Activated T-helper 17 cell treated with anti-CD3 and anti-CD28 coated beads, Interleukin-2, amount 50 U/mL, for 72 hours (primary cell): ENCODE measurements around the gene HMGCLL1. TPM values are rescaled to one million over a fixed set of nuclear protein-coding genes. Genes with fewer than 3 reads are reported as not detected.

Experiments
- ATAC-seq: fragments of 150-1000 bp; cut with Tn5 transposase; replicated peaks from 2 replicates; pipeline ENCODE4 v1.10.0; 2021; ENCODE audit warnings: mild to moderate bottlenecking, moderate library complexity
- H3K27ac Mint-ChIP-seq: one replicate; pipeline ENCODE4 v1.8.0; 2022; ENCODE audit warnings: mixed read lengths
- H3K27me3 Mint-ChIP-seq: one replicate; pipeline ENCODE4 v1.8.0; 2022; ENCODE audit warnings: mixed read lengths
- H3K36me3 Mint-ChIP-seq: one replicate; pipeline ENCODE4 v1.8.0; 2022; ENCODE audit warnings: low read depth, mild to moderate bottlenecking, mixed read lengths
- H3K4me1 Mint-ChIP-seq: one replicate; pipeline ENCODE4 v1.8.0; 2022; ENCODE audit warnings: mixed read lengths
- H3K4me3 Mint-ChIP-seq: one replicate; pipeline ENCODE4 v1.8.0; 2022; ENCODE audit warnings: mild to moderate bottlenecking, mixed read lengths
- H3K9me3 Mint-ChIP-seq: one replicate; pipeline ENCODE4 v1.8.0; 2022; ENCODE audit warnings: mixed read lengths
- total RNA-seq, 2 donors: library from RNA; stranded (reverse); gene quantifications; one replicate each; pipeline ENCODE4 v1.2.3, GENCODE V29; 2022

HMGCLL1 gene
- total RNA-seq, 2 donors from 2014 or later = not detected

DNA sequence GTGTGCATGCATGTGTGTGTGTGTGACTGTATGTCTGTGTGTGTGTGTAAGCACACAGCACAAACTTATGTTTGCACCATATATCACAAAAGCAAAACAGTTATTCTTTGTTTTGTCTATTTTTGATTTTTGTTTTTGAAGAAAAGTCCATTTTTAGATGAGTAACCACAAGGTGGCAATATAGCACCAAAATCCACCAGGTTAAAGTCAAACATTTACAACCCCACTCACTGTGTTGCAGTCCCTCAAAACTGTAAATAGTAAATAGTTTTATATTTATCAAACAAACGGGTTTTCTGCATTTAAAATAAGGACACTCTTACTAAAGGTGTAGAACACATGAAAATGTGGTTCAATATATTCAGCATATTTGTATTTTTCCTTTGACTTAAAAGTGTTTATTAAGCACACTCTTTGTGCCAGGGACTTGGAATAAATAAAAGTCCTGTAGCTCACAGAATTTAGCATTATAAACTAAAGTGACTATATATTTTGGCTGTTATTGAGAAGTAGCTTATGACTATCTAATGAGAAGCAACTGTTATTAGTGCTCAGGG lies 133.3 kb downstream of the HMGCLL1 start:
- Mint-ChIP-seq H3K4me1 (no peaks in the 10 kb centered on the region), H3K27ac (no peak overlapping the region), H3K27me3 (no peaks in the 10 kb centered on the region), H3K9me3 (peaks cover 12% of the 10 kb centered on the region), H3K36me3 (no peaks in the 10 kb centered on the region), H3K4me3 (no peak overlapping the region)
- ATAC-seq = no peak

DNA sequence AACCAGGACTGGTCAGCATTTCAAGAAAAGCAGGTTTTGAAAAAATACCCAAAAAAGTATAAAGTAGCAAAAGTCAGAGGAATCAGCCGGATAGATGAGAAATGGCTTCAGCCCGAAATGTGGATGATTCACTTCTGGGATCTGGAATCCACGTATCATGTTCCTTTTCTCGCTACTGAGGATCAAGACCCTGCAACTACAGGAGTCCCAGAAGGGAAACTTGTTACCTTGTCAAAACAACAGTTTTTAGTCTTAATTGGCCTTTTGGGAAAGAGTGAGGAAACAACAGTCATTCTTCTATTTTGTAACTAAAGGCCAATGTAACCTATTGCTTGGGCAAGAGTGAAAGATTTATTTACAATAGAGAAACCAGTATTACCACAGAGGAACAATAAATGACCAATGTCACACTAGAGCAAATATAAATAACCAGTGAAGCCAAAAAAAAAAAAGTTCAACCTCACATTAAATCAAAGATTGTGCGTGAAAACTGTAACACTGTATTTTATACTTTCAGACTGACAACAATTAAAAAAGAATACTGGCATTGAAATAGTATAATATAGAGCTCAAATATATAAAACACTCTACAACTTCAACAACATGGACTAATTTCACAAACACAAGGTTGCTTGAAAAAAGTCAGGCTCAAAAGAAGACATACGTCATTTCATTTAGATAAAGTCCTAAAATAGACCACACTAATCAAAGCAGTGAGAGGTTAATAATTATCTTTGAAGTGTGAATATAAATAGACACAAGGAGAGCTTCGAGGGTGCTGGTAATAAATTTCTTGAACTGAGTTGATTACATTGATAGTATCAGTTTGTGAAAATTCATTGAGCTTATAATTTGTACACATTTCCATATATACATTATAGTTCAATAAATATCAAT lies 135.5 kb downstream of the HMGCLL1 start:
- Mint-ChIP-seq H3K4me3 (no peak overlapping the region), H3K27me3 (no peaks in the 10 kb centered on the region), H3K9me3 (peaks cover under 1% of the 10 kb centered on the region), H3K27ac (no peak overlapping the region), H3K36me3 (no peaks in the 10 kb centered on the region), H3K4me1 (no peaks in the 10 kb centered on the region)
- no peak for ATAC-seq

DNA sequence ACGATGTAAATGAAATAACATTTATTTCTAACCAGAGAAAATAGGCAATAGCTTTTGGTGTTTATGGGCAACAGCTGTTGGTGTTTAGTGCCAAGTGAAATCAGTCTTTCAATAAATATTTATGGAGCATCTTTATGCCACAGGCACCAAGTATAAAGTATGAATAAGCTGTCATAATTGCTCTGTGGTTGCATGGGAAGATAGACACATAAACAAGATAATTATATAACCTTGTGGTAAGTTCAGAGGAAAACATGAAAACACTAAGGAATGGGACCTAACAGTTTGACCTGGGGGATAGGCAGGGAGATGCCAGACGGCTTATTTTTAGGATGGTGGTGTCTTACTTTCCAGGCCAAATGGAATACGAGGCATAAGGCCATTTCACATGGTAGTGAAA lies 140.8 kb downstream of the HMGCLL1 start:
- no peaks in the 10 kb centered on the region for H3K27me3 Mint-ChIP-seq
- no peak overlapping the region for H3K4me3 Mint-ChIP-seq
- no peak for ATAC-seq

DNA sequence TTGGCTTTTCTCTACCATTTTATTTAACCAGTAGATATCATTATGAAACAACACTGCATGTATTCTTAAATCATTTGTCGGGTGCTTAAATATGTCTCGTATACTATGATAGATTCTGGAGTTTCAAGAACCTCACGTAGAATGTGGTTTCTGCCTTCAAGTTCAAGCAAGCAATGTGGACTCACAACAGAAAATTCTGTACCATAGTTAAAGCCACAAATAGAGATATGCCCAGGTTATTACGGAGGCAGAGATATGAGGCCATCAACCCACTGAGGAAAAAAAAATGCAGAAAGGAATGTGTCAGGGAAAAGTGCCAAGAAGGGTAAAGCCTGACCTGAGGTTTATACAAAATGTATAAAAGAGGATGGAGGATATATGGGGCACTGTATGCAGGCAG lies 141.9 kb downstream of the HMGCLL1 start:
- Mint-ChIP-seq H3K27me3 (no peaks in the 10 kb centered on the region), H3K4me3 (no peak overlapping the region), H3K9me3 (peaks cover 20% of the 10 kb centered on the region), H3K36me3 (no peaks in the 10 kb centered on the region), H3K4me1 (no peaks in the 10 kb centered on the region), H3K27ac (no peak overlapping the region)
- no peak for ATAC-seq

More for the DNA sequence above, 140.8 kb downstream of the HMGCLL1 start:
- Mint-ChIP-seq H3K27ac (no peak overlapping the region), H3K9me3 (peaks cover 19% of the 10 kb centered on the region), H3K4me1 (no peaks in the 10 kb centered on the region), H3K36me3 (no peaks in the 10 kb centered on the region)

DNA sequence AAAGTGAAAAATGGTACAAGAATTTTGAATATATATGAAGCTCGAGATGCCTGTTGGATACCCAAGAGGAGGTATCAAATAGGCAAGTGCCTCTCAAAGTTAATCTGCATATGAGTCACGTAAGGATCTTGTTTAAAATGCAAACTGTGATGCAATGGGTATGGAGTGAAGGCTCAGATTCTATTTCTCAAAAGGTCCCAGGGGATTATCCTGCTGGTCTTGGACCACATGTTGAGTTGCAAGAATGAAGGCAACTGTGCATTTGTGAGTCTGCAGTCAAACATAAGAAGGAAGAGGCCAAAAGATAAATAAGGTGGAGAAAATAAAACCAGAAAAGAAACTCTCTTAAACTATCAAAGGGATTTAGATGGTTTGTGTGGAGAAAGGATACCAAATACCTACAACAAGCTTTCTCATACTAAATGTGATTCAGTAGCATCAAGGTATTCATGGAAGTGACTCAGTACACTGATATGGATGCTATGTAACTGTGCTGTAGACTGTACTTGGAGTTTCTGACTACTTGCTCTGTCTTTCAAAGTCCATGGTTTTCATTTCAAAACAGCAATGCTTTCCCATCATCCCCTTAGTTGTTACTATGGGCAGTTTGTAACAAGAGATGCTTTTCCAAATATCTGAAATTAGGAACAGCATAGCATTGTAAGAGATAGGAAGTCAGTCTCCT lies 145.4 kb downstream of the HMGCLL1 start:
- H3K4me3 Mint-ChIP-seq = no peak overlapping the region
- H3K27me3 Mint-ChIP-seq = no peaks in the 10 kb centered on the region
- no peaks in the 10 kb centered on the region for H3K36me3 Mint-ChIP-seq
- H3K4me1 Mint-ChIP-seq = no peaks in the 10 kb centered on the region
- peaks cover 25% of the 10 kb centered on the region for H3K9me3 Mint-ChIP-seq
- H3K27ac Mint-ChIP-seq = no peak overlapping the region
- no peak for ATAC-seq

DNA sequence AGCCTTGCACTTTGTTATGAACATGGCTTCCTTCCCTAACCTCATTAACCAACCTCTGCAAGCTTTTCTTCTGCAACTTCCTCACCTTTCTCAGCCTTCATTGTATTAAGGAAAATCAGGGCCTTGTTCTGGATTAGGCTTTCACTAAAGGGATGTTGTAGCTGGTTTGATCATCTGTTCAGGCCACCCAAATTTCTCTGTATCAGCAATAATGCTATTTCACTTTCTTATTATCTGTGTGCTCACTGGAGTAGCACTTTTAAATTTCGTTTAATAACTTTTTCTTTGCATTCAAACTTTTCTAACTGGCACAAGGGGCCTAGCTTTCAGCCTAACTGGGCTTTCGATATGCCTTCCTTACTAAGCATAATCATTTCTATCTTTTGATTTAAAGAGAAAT lies 155.1 kb downstream of the HMGCLL1 start:
- H3K4me1 Mint-ChIP-seq = no peaks in the 10 kb centered on the region
- H3K36me3 Mint-ChIP-seq = no peaks in the 10 kb centered on the region
- H3K27me3 Mint-ChIP-seq = no peaks in the 10 kb centered on the region
- H3K9me3 Mint-ChIP-seq = peaks cover 13% of the 10 kb centered on the region
- no peak for ATAC-seq
- H3K4me3 Mint-ChIP-seq = no peak overlapping the region
- no peak overlapping the region for H3K27ac Mint-ChIP-seq

DNA sequence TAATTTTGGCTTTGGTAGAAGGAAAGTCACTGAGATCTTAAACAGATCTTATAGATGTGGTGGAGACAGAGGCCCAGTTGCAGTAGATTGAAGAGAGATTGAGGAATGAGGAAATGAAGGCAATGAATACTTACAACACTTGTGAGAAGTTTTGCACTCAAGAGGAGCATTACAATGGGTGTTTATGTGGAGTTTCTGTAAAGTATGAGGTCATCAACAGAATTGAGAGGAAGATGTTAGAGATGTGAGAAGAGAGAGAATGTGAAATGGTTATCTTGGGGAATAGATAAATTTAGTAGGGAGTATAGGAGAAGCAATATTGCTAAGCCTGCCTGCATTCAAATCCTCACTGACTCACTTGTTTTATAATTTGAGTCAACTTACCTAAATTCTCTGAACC lies 168.3 kb downstream of the HMGCLL1 start:
- peaks cover 16% of the 10 kb centered on the region for H3K9me3 Mint-ChIP-seq
- H3K27ac Mint-ChIP-seq = no peak overlapping the region
- no peaks in the 10 kb centered on the region for H3K27me3 Mint-ChIP-seq
- no peaks in the 10 kb centered on the region for H3K36me3 Mint-ChIP-seq
- H3K4me3 Mint-ChIP-seq = no peak overlapping the region
- no peaks in the 10 kb centered on the region for H3K4me1 Mint-ChIP-seq
- ATAC-seq = no peak

DNA sequence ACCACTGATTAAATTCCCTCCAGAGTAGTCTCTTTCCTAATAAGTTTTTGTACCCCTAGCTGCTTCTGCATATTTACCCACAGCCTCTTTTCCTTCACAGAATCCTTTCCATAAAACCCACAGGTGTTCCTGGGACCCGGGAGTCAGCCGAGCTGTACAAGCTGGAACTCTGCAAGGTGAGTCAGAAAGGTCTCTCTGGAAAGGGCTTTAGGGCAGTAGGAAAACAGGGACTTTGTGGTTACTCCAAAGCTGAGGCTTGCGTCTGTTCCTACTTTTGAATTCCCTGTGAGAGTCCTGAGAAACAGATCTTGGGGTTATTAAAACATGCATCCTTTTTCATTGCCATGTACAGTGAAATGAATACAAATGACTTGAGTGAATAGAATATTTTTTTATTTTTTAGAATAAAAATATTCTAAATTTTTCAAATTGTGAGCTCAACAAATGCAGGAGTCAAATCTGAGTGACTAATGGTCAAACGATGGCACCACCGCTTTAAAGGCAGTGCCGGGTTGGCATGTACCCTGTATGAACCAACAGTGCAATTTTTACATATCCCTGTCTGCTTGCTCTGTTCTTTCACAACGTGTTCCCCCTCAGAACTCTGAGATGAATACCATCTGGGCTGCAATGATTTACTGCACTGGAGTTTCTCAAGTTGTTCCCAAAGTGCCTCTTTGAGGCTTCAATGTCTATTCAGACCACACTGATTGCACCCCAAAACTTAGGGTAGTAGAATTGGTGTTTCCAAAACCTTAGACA lies 173.3 kb downstream of the HMGCLL1 start:
- no peaks in the 10 kb centered on the region for H3K36me3 Mint-ChIP-seq
- no peak overlapping the region for H3K4me3 Mint-ChIP-seq
- H3K9me3 Mint-ChIP-seq = peaks cover 17% of the 10 kb centered on the region
- no peak overlapping the region for H3K27ac Mint-ChIP-seq
- H3K4me1 Mint-ChIP-seq = no peaks in the 10 kb centered on the region
- no peak for ATAC-seq
- no peaks in the 10 kb centered on the region for H3K27me3 Mint-ChIP-seq

DNA sequence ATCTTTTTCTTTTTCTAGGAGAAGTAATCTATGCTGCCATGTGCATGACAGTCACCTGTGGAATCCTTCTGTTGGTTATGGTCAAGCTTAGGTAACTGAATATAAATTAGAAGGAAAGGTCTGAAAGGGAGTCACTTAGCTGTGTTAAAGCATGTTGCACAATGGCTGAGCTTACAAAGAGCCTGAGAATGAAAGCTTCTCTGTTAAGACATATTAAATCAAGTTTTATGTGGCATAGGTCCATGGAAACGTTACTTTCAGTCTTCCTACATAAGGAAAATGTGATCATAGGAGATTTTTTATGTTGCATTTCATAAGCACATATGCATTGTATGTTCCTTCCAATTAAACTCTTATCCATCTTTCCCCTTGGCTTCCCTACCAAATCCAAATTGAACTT lies 179.6 kb downstream of the HMGCLL1 start:
- H3K27me3 Mint-ChIP-seq = no peaks in the 10 kb centered on the region
- no peaks in the 10 kb centered on the region for H3K4me1 Mint-ChIP-seq
- peaks cover 8% of the 10 kb centered on the region for H3K9me3 Mint-ChIP-seq
- ATAC-seq = no peak
- no peak overlapping the region for H3K4me3 Mint-ChIP-seq
- H3K27ac Mint-ChIP-seq = no peak overlapping the region
- no peaks in the 10 kb centered on the region for H3K36me3 Mint-ChIP-seq

DNA sequence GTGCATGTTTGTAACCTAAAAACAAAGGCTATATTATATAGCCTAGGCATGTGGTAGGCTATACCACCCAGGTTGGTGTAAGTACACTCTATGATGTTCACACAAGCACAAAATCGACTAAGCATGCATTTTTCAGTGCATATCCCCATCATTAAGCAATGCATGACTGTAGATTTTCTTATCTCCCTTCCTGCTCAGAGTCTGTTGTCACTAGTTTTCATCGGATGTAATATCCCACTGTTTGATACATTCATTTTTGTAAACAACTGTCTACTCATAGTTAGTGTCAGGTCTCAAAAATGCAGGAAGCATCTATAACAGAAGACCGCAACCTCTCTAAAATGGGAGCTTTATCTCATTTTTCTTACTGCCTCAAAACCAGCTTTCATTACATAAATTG lies 181.0 kb downstream of the HMGCLL1 start:
- Mint-ChIP-seq H3K4me3 (no peak overlapping the region), H3K9me3 (peaks cover 5% of the 10 kb centered on the region), H3K36me3 (no peaks in the 10 kb centered on the region), H3K27me3 (no peaks in the 10 kb centered on the region), H3K27ac (no peak overlapping the region), H3K4me1 (no peaks in the 10 kb centered on the region)
- ATAC-seq = no peak

DNA sequence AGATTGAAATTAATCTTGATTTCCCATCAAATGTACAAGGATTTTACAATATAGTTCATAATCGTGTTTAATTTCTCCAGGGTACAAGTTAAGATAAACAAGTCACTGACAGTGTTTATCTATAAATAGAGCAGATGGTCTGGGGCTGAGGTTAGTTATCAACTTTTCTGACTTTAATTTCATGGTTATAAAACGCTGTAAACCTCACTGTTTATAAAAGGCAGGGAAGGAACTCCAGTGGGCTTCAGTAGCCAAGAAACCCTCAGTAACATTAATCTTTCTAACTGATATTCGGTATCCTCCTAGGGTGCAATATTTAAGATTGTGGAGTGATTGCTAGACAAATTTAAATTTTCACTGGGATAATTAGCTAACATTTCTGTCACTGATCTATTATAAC lies 183.1 kb downstream of the HMGCLL1 start:
- no peak for ATAC-seq
- no peaks in the 10 kb centered on the region for H3K4me1 Mint-ChIP-seq
- no peaks in the 10 kb centered on the region for H3K27me3 Mint-ChIP-seq
- no peak overlapping the region for H3K4me3 Mint-ChIP-seq
- no peak overlapping the region for H3K27ac Mint-ChIP-seq
- peaks cover 12% of the 10 kb centered on the region for H3K9me3 Mint-ChIP-seq
- no peaks in the 10 kb centered on the region for H3K36me3 Mint-ChIP-seq

DNA sequence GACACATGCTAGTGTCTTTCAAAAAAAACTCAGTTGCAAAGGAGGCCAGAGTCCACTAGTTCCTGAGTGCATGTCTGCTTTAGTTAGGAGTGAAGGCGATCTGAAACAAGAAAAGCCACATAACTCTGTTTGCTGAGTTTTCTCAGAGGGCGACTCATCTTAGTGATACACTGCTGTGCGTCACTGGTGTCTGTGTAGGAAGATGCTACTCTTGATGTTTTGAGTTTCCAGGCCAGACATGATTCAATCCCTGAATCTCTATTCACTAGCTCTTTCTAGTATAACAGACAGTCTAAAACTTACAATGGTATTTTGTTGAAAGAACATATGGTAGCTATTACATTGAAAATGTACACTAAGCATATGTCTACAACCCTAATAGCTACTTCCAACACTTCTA lies 190.8 kb downstream of the HMGCLL1 start:
- Mint-ChIP-seq H3K9me3 (peaks cover 16% of the 10 kb centered on the region), H3K27ac (no peak overlapping the region), H3K4me3 (no peak overlapping the region), H3K4me1 (no peaks in the 10 kb centered on the region), H3K27me3 (no peaks in the 10 kb centered on the region), H3K36me3 (no peaks in the 10 kb centered on the region)
- ATAC-seq = no peak
